Mammary epithelial cell (primary cell): ENCODE data around the gene OTUD6A.

Experiments used
- CTCF ChIP-seq, 2 donors: IDR thresholded peaks in 1 of 2; conservative IDR thresholded peaks in 1 of 2; 2 replicates each; pipeline ENCODE4 v1.5.1; 2011 to 2012; ENCODE audit warnings: inconsistent platforms in 2 of 2, low read length in 2 of 2, mild to moderate bottlenecking in 2 of 2, control low read depth in 1 of 2, low read depth in 1 of 2; ENCODE audit not compliant: insufficient read depth in 1 of 2; ENCODE audit errors: extremely low read depth in 1 of 2
- EZH2 ChIP-seq: IDR thresholded peaks from 2 replicates; pipeline ENCODE4 v1.6.1; 2012; ENCODE audit warnings: low read length, inconsistent platforms, borderline replicate concordance

GRCh38 chrX:70042399-70043371 lies 19.6 kb upstream of the OTUD6A start:
- TF ChIP-seq CTCF (conservative IDR thresholded peaks at IDR 0.05 in 1 of 2, IDR thresholded peaks at IDR 0.05 in 1 of 2; ENCODE audit: extremely low read depth in 1 of 2, insufficient read depth in 1 of 2, low read depth in 1 of 2, low read length in 2 of 2) (no peak), EZH2 (no peak)
